IMR-90 (cell line): ENCODE results near the gene NPR2.

Experiments used
- BHLHE40 ChIP-seq: fragments of 150-350 bp; IDR thresholded peaks from 2 replicates; pipeline ENCODE4 v1.6.1; 2016; ENCODE audit warnings: mild to moderate bottlenecking, low read depth, low read length
- CEBPB ChIP-seq: IDR thresholded peaks from 2 replicates; pipeline ENCODE4 v1.6.1; 2012; ENCODE audit warnings: low read depth, low read length, improper control_type of control experiment
- FOS ChIP-seq: fragments of 150-350 bp; IDR thresholded peaks from 2 replicates; pipeline ENCODE4 v1.6.1; 2016; ENCODE audit warnings: low read depth, low read length
- MAZ ChIP-seq: IDR thresholded peaks from 2 replicates; pipeline ENCODE4 v1.6.1; 2012; ENCODE audit warnings: low read depth, mild to moderate bottlenecking, low read length, improper control_type of control experiment, moderate library complexity, borderline replicate concordance
- POLR2A ChIP-seq: IDR thresholded peaks from 2 replicates; pipeline ENCODE4 v1.6.1; 2012; ENCODE audit warnings: mild to moderate bottlenecking, low read depth, low read length
- RAD21 ChIP-seq: IDR thresholded peaks from 2 replicates; pipeline ENCODE4 v1.6.1; 2012; ENCODE audit warnings: low read length, improper control_type of control experiment
- RCOR1 ChIP-seq: IDR thresholded peaks from 2 replicates; pipeline ENCODE4 v1.6.1; 2012; ENCODE audit warnings: mild to moderate bottlenecking, low read length, improper control_type of control experiment; ENCODE audit not compliant: insufficient replicate concordance
- RFX5 ChIP-seq: IDR thresholded peaks from 2 replicates; pipeline ENCODE4 v1.8.0; 2012; ENCODE audit warnings: low read depth, mild to moderate bottlenecking, low read length, moderate library complexity
- SMC3 ChIP-seq: fragments of 150-350 bp; IDR thresholded peaks from 2 replicates; pipeline ENCODE4 v1.6.1; 2016; ENCODE audit warnings: low read depth, mild to moderate bottlenecking, antibody characterized with exemption, low read length, moderate library complexity
- TF ChIP-seq, protein P1 (sequence below): conservative IDR thresholded peaks from 2 replicates; pipeline ENCODE4 v1.5.1; 2012; ENCODE audit warnings: mild to moderate bottlenecking, low read depth, low read length, improper control_type of control experiment
- TF ChIP-seq, protein P2 (sequence below): fragments of 150-350 bp; IDR thresholded peaks from 2 replicates; pipeline ENCODE4 v1.6.1; 2017; ENCODE audit warnings: mild to moderate bottlenecking, antibody characterized with exemption, low read length, low read depth

DNA sequence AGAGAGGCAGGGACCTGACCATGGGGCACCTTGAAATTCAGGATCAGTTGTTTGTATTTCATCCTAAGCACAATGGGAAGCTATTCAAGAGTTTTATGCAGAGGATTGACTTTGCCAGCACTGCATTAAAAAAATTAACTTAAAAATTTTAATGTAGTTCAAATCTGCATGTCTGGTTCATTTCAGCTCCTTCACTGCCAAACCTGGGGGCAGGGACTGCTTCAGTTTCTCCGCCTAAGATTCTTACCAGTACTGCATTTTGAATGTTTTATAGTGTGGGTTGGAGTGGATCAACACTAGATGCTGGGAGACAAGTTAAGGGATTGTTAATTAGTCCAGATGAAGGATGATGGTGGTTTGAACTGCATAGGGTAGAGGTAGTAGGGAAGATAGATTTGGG lies 21.6 kb upstream of the NPR2 start:
- TF ChIP-seq, protein P1, sequence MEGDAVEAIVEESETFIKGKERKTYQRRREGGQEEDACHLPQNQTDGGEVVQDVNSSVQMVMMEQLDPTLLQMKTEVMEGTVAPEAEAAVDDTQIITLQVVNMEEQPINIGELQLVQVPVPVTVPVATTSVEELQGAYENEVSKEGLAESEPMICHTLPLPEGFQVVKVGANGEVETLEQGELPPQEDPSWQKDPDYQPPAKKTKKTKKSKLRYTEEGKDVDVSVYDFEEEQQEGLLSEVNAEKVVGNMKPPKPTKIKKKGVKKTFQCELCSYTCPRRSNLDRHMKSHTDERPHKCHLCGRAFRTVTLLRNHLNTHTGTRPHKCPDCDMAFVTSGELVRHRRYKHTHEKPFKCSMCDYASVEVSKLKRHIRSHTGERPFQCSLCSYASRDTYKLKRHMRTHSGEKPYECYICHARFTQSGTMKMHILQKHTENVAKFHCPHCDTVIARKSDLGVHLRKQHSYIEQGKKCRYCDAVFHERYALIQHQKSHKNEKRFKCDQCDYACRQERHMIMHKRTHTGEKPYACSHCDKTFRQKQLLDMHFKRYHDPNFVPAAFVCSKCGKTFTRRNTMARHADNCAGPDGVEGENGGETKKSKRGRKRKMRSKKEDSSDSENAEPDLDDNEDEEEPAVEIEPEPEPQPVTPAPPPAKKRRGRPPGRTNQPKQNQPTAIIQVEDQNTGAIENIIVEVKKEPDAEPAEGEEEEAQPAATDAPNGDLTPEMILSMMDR, result no peak
- TF ChIP-seq SMC3, result no peak
- TF ChIP-seq, protein P2, sequence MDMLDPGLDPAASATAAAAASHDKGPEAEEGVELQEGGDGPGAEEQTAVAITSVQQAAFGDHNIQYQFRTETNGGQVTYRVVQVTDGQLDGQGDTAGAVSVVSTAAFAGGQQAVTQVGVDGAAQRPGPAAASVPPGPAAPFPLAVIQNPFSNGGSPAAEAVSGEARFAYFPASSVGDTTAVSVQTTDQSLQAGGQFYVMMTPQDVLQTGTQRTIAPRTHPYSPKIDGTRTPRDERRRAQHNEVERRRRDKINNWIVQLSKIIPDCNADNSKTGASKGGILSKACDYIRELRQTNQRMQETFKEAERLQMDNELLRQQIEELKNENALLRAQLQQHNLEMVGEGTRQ, result no peak
- TF ChIP-seq MAZ, result no peak
- no peak for TF ChIP-seq POLR2A
- no peak for TF ChIP-seq FOS
- no peak for TF ChIP-seq RFX5
- no peak for TF ChIP-seq RCOR1
- no peak for TF ChIP-seq CEBPB
- TF ChIP-seq RAD21, result no peak
- no peak for TF ChIP-seq BHLHE40
